MM.1S (cell line): ENCODE results near the gene AHSG.

ENCODE experiments used
- DNase-seq: peaks from one replicate; pipeline ENCODE4 v3.0.0-alpha.2; 2015
- H2AFZ ChIP-seq: fragments of 300-600 bp; sonication (generic); 2 replicates; pipeline ENCODE4 v1.6.0; 2016; ENCODE audit warnings: antibody characterized with exemption, low read length
- H3F3A ChIP-seq: fragments of 300-600 bp; sonication (generic); 2 replicates; pipeline ENCODE4 v1.6.1; 2016; ENCODE audit warnings: mild to moderate bottlenecking, antibody characterized with exemption, low read length, moderate library complexity, mixed read lengths; ENCODE audit not compliant: insufficient read depth
- H3K27ac ChIP-seq: fragments of 300-600 bp; sonication (generic); 2 replicates; pipeline ENCODE4 v1.5.1; 2016; ENCODE audit warnings: mild to moderate bottlenecking, low read length
- H3K27me3 ChIP-seq: fragments of 300-600 bp; sonication (generic); replicated peaks from 2 replicates; pipeline ENCODE4 v1.6.0; 2016; ENCODE audit warnings: low read length; ENCODE audit not compliant: insufficient read depth
- H3K36me3 ChIP-seq: fragments of 300-600 bp; sonication (generic); replicated peaks from 2 replicates; pipeline ENCODE4 v1.6.1; 2016; ENCODE audit warnings: mild to moderate bottlenecking, low read length, mixed read lengths; ENCODE audit not compliant: insufficient read depth
- H3K4me1 ChIP-seq: fragments of 300-600 bp; sonication (generic); 2 replicates; pipeline ENCODE4 v1.6.1; 2016; ENCODE audit warnings: low read length, mixed read lengths
- H3K4me2 ChIP-seq: fragments of 300-600 bp; sonication (generic); 2 replicates; pipeline ENCODE4 v1.6.0; 2016; ENCODE audit warnings: low read depth, low read length
- H3K4me3 ChIP-seq: fragments of 300-600 bp; sonication (generic); 2 replicates; pipeline ENCODE4 v1.5.1; 2016; ENCODE audit warnings: low read length, mixed read lengths
- H3K79me2 ChIP-seq: fragments of 300-600 bp; sonication (generic); 2 replicates; pipeline ENCODE4 v1.6.1; 2016; ENCODE audit warnings: mixed run types, low read length, mixed read lengths
- H3K9ac ChIP-seq: fragments of 300-600 bp; sonication (generic); 2 replicates; pipeline ENCODE4 v1.6.1; 2016; ENCODE audit warnings: low read length, mixed read lengths
- H3K9me2 ChIP-seq: fragments of 300-600 bp; sonication (generic); replicated peaks from 2 replicates; pipeline ENCODE4 v1.6.1; 2016; ENCODE audit warnings: mild to moderate bottlenecking, low read length, mixed read lengths; ENCODE audit not compliant: insufficient read depth
- H3K9me3 ChIP-seq: fragments of 300-600 bp; sonication (generic); replicated peaks from 2 replicates; pipeline ENCODE4 v1.6.1; 2016; ENCODE audit warnings: mild to moderate bottlenecking, low read length, mixed read lengths; ENCODE audit not compliant: insufficient read depth
- H4K20me1 ChIP-seq: fragments of 300-600 bp; sonication (generic); 2 replicates; pipeline ENCODE4 v1.6.1; 2016; ENCODE audit warnings: mild to moderate bottlenecking, low read length, moderate library complexity, mixed read lengths; ENCODE audit not compliant: insufficient read depth
- CTCF ChIP-seq: fragments of 300-600 bp; sonication (generic); IDR thresholded peaks from 2 replicates; pipeline ENCODE4 v1.5.1; 2016; ENCODE audit warnings: antibody characterized with exemption, low read length, mixed read lengths
- EZH2 ChIP-seq: fragments of 300-600 bp; sonication (generic); optimal IDR thresholded peaks from 2 replicates; pipeline ENCODE3; 2017; ENCODE audit warnings: low read depth, mild to moderate bottlenecking, antibody characterized with exemption, low read length, mixed read lengths
- EZH2phosphoT487 ChIP-seq: fragments of 300-600 bp; sonication (generic); IDR thresholded peaks from 2 replicates; pipeline ENCODE4 v1.6.1; 2018; ENCODE audit warnings: antibody characterized with exemption, low read length

AHSG gene

GRCh38 chr3:186625600-186626042 is 12.8 kb downstream of the AHSG start:
- DNase-seq: no peak
- H3K9ac ChIP-seq: no peak overlapping the region
- no peak overlapping the region for H3K27ac ChIP-seq
- H3F3A ChIP-seq: no peaks in the 10 kb centered on the region
- H3K27me3 ChIP-seq: no peaks in the 10 kb centered on the region
- no peaks in the 10 kb centered on the region for H3K9me2 ChIP-seq
- no peaks in the 10 kb centered on the region for H3K79me2 ChIP-seq
- H3K4me3 ChIP-seq: no peak overlapping the region
- no peak overlapping the region for H2AFZ ChIP-seq
- no peaks in the 10 kb centered on the region for H3K9me3 ChIP-seq
- no peak overlapping the region for H3K4me2 ChIP-seq
- no peaks in the 10 kb centered on the region for H3K36me3 ChIP-seq
- TF ChIP-seq EZH2phosphoT487 (no peak), EZH2 (no peak), CTCF (no peak)
- H3K4me1 ChIP-seq: no peaks in the 10 kb centered on the region
- H4K20me1 ChIP-seq: no peaks in the 10 kb centered on the region

GRCh38 chr3:186626254-186626847 is 13.5 kb downstream of the AHSG start:
- Histone ChIP-seq H3K36me3 (no peaks in the 10 kb centered on the region), H3K9ac (no peak overlapping the region), H3F3A (no peaks in the 10 kb centered on the region), H4K20me1 (no peaks in the 10 kb centered on the region), H3K27ac (no peak overlapping the region), H3K9me3 (no peaks in the 10 kb centered on the region), H3K79me2 (no peaks in the 10 kb centered on the region), H3K4me2 (no peak overlapping the region), H3K4me1 (no peaks in the 10 kb centered on the region), H3K27me3 (no peaks in the 10 kb centered on the region), H2AFZ (no peak overlapping the region), H3K9me2 (no peaks in the 10 kb centered on the region), H3K4me3 (no peak overlapping the region)
- TF ChIP-seq EZH2phosphoT487: no peak
- no peak for TF ChIP-seq CTCF
- TF ChIP-seq EZH2: no peak
- DNase-seq: no peak

- Histone ChIP-seq H3K4me3 (no peak overlapping the region), H3K9me2 (no peaks in the 10 kb centered on the region), H2AFZ (no peak overlapping the region), H3K9ac (no peak overlapping the region), H3K9me3 (no peaks in the 10 kb centered on the region), H3K27me3 (no peaks in the 10 kb centered on the region), H4K20me1 (no peaks in the 10 kb centered on the region), H3F3A (no peaks in the 10 kb centered on the region), H3K4me2 (no peak overlapping the region), H3K79me2 (no peaks in the 10 kb centered on the region), H3K27ac (no peak overlapping the region), H3K36me3 (no peaks in the 10 kb centered on the region), H3K4me1 (no peaks in the 10 kb centered on the region)
- DNase-seq: no peak
- TF ChIP-seq EZH2: no peak
- no peak for TF ChIP-seq EZH2phosphoT487
- no peak for TF ChIP-seq CTCF
These were observed 15.1 kb downstream of the AHSG start for GRCh38 chr3:186627852-186628414.
